Osteocyte (in vitro differentiated cells): ENCODE data around the gene TSFM. TPM values are rescaled to one million over a fixed set of nuclear protein-coding genes. Genes with fewer than 3 reads are reported as not detected.

Experiments
- DNase-seq: peaks from one replicate; pipeline ENCODE4 v3.0.0; 2021; ENCODE audit warnings: mixed read lengths; ENCODE audit not compliant: unreplicated experiment; ENCODE audit errors: extremely low spot score
- H3K27ac Mint-ChIP-seq: one replicate; pipeline ENCODE4 v1.8.0; 2021; ENCODE audit warnings: mild to moderate bottlenecking, mixed read lengths; ENCODE audit not compliant: unreplicated experiment
- H3K27me3 Mint-ChIP-seq: one replicate; pipeline ENCODE4 v1.8.0; 2021; ENCODE audit warnings: mixed read lengths; ENCODE audit not compliant: unreplicated experiment
- H3K36me3 Mint-ChIP-seq: one replicate; pipeline ENCODE4 v1.8.0; 2021; ENCODE audit warnings: mixed read lengths; ENCODE audit not compliant: unreplicated experiment
- H3K4me1 Mint-ChIP-seq: one replicate; pipeline ENCODE4 v1.8.0; 2021; ENCODE audit warnings: mixed read lengths; ENCODE audit not compliant: unreplicated experiment
- H3K4me3 Mint-ChIP-seq: one replicate; pipeline ENCODE4 v1.8.0; 2021; ENCODE audit warnings: mild to moderate bottlenecking, moderate library complexity, mixed read lengths; ENCODE audit not compliant: unreplicated experiment
- H3K9me3 Mint-ChIP-seq: one replicate; pipeline ENCODE4 v1.8.0; 2021; ENCODE audit warnings: mixed read lengths; ENCODE audit not compliant: unreplicated experiment
- total RNA-seq: library from RNA; stranded (reverse); gene quantifications from 2 replicates; pipeline ENCODE4 v1.2.1, GENCODE V29; 2021
- TF ChIP-seq, protein P1 (sequence below): fragments of 200-600 bp; sonication (generic); IDR thresholded peaks from 2 replicates; pipeline ENCODE4 v1.5.0; 2021; ENCODE audit warnings: antibody characterized with exemption, mild to moderate bottlenecking, moderate library complexity

The TSFM gene
- total RNA-seq, 1 donor from 2014 or later: 28.5 TPM

DNA sequence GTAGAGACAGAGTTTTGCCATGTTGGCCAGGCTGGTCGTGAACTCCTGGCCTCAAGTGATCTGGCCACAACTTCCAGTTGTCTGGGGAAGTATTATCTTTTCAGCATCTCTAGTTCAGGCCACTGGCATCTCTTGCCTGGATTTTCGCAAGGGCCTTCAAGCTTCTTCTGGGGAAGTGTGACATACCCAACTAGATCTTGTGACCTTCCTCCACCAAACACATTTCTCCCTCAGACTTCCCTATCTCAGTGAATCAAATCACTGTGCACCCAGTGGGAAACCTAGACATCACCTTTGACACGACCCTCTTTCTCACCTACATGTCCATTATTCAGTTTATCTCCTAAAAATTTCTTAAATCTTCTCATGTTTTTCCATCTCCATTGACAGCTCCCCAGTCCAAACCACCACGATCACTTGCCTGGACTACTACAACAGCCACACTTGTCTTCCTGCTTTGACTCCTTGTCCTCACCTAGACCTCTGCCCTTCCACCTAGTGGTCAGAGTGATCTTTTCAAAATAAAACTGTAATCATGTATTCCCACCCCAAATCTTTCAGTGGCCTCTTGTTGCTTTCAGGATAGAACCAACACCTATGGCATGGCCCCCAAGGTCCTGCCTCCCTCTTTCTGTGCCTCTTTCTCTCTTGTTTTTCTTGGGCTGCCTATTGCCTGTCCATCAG is 6.9 kb upstream of the TSFM start:
- Mint-ChIP-seq H3K4me1 (peaks cover 23% of the 10 kb centered on the region), H3K27me3 (no peaks in the 10 kb centered on the region), H3K36me3 (peaks cover 11% of the 10 kb centered on the region), H3K27ac (no peak overlapping the region), H3K9me3 (no peaks in the 10 kb centered on the region), H3K4me3 (no peak overlapping the region)
- TF ChIP-seq, protein P1, sequence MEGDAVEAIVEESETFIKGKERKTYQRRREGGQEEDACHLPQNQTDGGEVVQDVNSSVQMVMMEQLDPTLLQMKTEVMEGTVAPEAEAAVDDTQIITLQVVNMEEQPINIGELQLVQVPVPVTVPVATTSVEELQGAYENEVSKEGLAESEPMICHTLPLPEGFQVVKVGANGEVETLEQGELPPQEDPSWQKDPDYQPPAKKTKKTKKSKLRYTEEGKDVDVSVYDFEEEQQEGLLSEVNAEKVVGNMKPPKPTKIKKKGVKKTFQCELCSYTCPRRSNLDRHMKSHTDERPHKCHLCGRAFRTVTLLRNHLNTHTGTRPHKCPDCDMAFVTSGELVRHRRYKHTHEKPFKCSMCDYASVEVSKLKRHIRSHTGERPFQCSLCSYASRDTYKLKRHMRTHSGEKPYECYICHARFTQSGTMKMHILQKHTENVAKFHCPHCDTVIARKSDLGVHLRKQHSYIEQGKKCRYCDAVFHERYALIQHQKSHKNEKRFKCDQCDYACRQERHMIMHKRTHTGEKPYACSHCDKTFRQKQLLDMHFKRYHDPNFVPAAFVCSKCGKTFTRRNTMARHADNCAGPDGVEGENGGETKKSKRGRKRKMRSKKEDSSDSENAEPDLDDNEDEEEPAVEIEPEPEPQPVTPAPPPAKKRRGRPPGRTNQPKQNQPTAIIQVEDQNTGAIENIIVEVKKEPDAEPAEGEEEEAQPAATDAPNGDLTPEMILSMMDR: no peak
- DNase-seq: no peak

DNA sequence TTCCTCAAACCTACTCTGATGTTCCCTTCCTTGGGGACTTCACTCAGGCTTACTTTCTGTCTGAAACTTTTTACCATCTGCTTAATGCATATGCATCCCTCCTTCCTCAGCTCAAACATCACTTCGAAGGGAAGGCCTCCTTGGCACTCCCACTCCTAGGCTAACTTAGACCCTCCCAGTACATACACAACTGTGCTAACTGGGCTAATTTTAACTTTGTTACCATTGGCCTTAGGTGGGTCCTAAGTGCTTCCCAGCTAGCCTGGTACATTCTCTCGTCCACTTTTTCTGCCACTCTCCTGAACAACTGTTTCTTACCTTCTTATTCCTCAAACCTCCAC is 6.4 kb upstream of the TSFM start:
- H3K4me3 Mint-ChIP-seq: no peak overlapping the region
- H3K27ac Mint-ChIP-seq: no peak overlapping the region
- peaks cover 23% of the 10 kb centered on the region for H3K4me1 Mint-ChIP-seq
- TF ChIP-seq, protein P1: no peak
- no peak for DNase-seq
- H3K9me3 Mint-ChIP-seq: no peaks in the 10 kb centered on the region
- no peaks in the 10 kb centered on the region for H3K27me3 Mint-ChIP-seq
- peaks cover 11% of the 10 kb centered on the region for H3K36me3 Mint-ChIP-seq

DNA sequence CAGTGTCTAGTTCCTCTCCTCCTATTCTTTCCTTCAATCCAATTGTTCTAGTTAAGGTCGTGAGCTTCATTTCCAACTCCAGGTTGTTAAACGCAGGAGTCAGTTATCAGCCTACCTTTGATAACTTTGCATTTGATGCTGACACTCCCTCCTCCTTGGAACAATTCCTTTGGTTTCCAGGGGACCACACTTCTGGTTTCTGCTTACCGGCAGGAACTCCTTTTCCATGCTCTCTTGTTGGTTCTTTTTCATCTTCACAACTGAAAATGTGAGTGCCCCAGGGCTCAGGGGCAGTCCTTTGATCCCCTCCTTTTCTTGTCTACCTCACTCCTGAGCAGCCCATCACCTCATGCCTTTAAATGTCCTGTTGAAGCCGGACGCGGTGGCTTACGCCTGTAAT is 5.2 kb upstream of the TSFM start:
- Mint-ChIP-seq H3K36me3 (peaks cover 11% of the 10 kb centered on the region), H3K9me3 (no peaks in the 10 kb centered on the region), H3K27ac (no peak overlapping the region), H3K27me3 (no peaks in the 10 kb centered on the region), H3K4me1 (peaks cover 17% of the 10 kb centered on the region), H3K4me3 (no peak overlapping the region)
- TF ChIP-seq, protein P1: no peak
- DNase-seq: no peak

DNA sequence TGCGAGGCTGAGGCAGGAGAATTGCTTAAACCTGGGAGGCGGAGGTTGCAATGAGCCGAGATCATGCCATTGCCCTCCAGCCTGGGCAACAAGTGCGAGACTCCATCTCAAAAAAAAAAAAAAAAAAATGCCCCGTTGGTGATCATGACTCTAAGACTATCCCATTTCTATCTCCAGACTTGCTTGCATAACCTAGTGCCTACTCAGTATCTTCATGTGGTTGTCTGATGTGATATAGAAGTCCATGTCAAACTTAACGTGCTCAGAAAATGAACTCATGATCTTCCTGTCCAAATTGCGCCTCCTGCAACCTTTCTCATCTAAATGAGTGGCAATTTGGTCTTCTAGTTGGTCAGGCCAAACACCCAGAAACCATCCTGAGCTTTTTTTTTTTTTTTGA is 4.7 kb upstream of the TSFM start:
- H3K36me3 Mint-ChIP-seq: peaks cover 11% of the 10 kb centered on the region
- TF ChIP-seq, protein P1: no peak
- no peak for DNase-seq
- H3K27ac Mint-ChIP-seq: no peak overlapping the region
- no peaks in the 10 kb centered on the region for H3K9me3 Mint-ChIP-seq
- no peak overlapping the region for H3K4me3 Mint-ChIP-seq
- peaks cover 19% of the 10 kb centered on the region for H3K4me1 Mint-ChIP-seq
- no peaks in the 10 kb centered on the region for H3K27me3 Mint-ChIP-seq

DNA sequence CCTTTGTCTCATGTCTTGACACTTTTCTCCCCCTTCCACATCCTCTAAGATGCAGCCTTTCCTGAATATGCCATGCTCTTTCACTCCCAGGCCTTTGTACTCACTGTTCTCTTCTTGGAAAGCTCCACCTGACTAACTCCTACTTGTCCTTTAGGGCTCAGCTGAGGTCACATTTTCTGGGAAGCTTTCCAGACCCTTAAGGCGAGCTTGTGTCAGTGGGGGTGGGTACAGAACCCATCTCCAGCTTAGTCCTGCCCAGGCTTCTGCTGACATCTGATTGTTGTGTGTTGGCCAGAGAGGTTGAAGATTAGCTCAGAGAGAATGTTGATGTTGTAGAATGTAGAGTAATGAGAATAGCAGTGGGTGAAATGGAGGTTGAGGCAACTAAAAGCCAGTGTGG is 2.9 kb upstream of the TSFM start:
- Mint-ChIP-seq H3K36me3 (peaks cover 11% of the 10 kb centered on the region), H3K9me3 (no peaks in the 10 kb centered on the region), H3K27ac (no peak overlapping the region), H3K4me1 (peaks cover 12% of the 10 kb centered on the region), H3K27me3 (no peaks in the 10 kb centered on the region), H3K4me3 (no peak overlapping the region)
- TF ChIP-seq, protein P1: no peak
- DNase-seq: no peak
